Keratinocyte (primary cell): ENCODE results near the gene C12orf50. TPM values are rescaled to one million over a fixed set of nuclear protein-coding genes. Genes with fewer than 3 reads are reported as not detected.

ENCODE experiments used
- DNase-seq: peaks from one replicate; pipeline ENCODE4 v3.0.0-alpha.2; 2011; ENCODE audit warnings: low read depth, missing footprints, low spot score
- FAIRE-seq: peaks from 2 replicates; lab custom pipeline; 2011; peaks lifted over from hg19 to GRCh38; lab: Jason Lieb, UNC
- H2AFZ ChIP-seq: 2 replicates; pipeline ENCODE4 v1.6.0; 2012; ENCODE audit warnings: low read length, control low read depth, inconsistent platforms; ENCODE audit not compliant: control insufficient read depth
- H3K27ac ChIP-seq: 2 replicates; pipeline ENCODE4 v1.5.1; 2011; ENCODE audit warnings: low read length; ENCODE audit not compliant: control insufficient read depth, insufficient read depth
- H3K27me3 ChIP-seq: 3 replicates; pipeline ENCODE4 v1.6.0; 2011; ENCODE audit warnings: low read length; ENCODE audit not compliant: control insufficient read depth, insufficient read depth; ENCODE audit errors: extremely low read depth
- H3K36me3 ChIP-seq, 2 experiments: 2 replicates in 1 of 2; 3 replicates in 1 of 2; pipeline ENCODE4 v1.5.1; 2011; ENCODE audit warnings: low read length in 2 of 2, mild to moderate bottlenecking in 1 of 2; ENCODE audit not compliant: control insufficient read depth in 2 of 2, insufficient read depth in 2 of 2; ENCODE audit errors: extremely low read depth in 1 of 2
- H3K4me1 ChIP-seq: 3 replicates; pipeline ENCODE4 v1.5.1; 2011; ENCODE audit warnings: low read length; ENCODE audit not compliant: control insufficient read depth, insufficient read depth; ENCODE audit errors: extremely low read depth
- H3K4me2 ChIP-seq: 3 replicates; pipeline ENCODE4 v1.6.0; 2011; ENCODE audit warnings: low read depth, low read length; ENCODE audit not compliant: control insufficient read depth, insufficient read depth; ENCODE audit errors: extremely low read depth
- H3K4me3 ChIP-seq, 3 experiments: fragments of 200-600 bp in 1 of 3; sonication (generic) in 1 of 3; 2 replicates in 2 of 3; 3 replicates in 1 of 3; pipeline ENCODE4 v1.5.1; 2011 to 2016; ENCODE audit warnings: low read length in 3 of 3, mild to moderate bottlenecking in 3 of 3, control low read depth in 2 of 3, inconsistent platforms in 1 of 3, low read depth in 1 of 3, mixed read lengths in 1 of 3, mixed run types in 1 of 3, moderate library complexity in 1 of 3; ENCODE audit not compliant: control insufficient read depth in 2 of 3, insufficient read depth in 2 of 3; ENCODE audit errors: extremely low read depth in 1 of 3
- H3K79me2 ChIP-seq: 2 replicates; pipeline ENCODE4 v1.6.0; 2012; ENCODE audit warnings: low read length; ENCODE audit not compliant: control insufficient read depth, insufficient read depth
- H3K9ac ChIP-seq: 3 replicates; pipeline ENCODE4 v1.6.0; 2011; ENCODE audit warnings: low read length; ENCODE audit not compliant: control insufficient read depth, insufficient read depth; ENCODE audit errors: extremely low read depth
- H3K9me1 ChIP-seq: 3 replicates; pipeline ENCODE4 v1.6.0; 2011; ENCODE audit warnings: low read length; ENCODE audit not compliant: control insufficient read depth, insufficient read depth; ENCODE audit errors: extremely low read depth
- H3K9me3 ChIP-seq: 2 replicates; pipeline ENCODE4 v1.5.1; 2012; ENCODE audit warnings: low read depth, low read length; ENCODE audit not compliant: control insufficient read depth
- H4K20me1 ChIP-seq: 3 replicates; pipeline ENCODE4 v1.6.0; 2011; ENCODE audit warnings: low read length; ENCODE audit not compliant: control insufficient read depth, insufficient read depth; ENCODE audit errors: extremely low read depth
- CTCF ChIP-seq, 3 experiments: IDR thresholded peaks in 1 of 3; conservative IDR thresholded peaks in 1 of 3; optimal IDR thresholded peaks in 1 of 3; 2 replicates in 2 of 3; 3 replicates in 1 of 3; pipeline versions ENCODE3 to v1.5.1; 2011; ENCODE audit warnings: low read length in 3 of 3, mild to moderate bottlenecking in 3 of 3, moderate library complexity in 2 of 3, control low read depth in 1 of 3, inconsistent platforms in 1 of 3; ENCODE audit not compliant: insufficient read depth in 2 of 3; ENCODE audit errors: extremely low read depth in 1 of 3
- EZH2 ChIP-seq: IDR thresholded peaks from one replicate; pipeline ENCODE4 v1.6.1; 2012; ENCODE audit warnings: inconsistent platforms, mild to moderate bottlenecking, low read length, moderate library complexity
- dilution Hi-C: fragments of 300-500 bp; cut with MboI; formaldehyde crosslinking; loops from one replicate; pipeline ENCODE4 v1.7.0; 2020; ENCODE audit warnings: low sequenced_read_pairs; ENCODE audit not compliant: extremely low pct_ligation_motif_present
- polyA plus RNA-seq, 5 experiments: library from polyadenylated mRNA; depleted of rRNA in 3 of 5; stranded (reverse) in 3 of 5; stranded (forward) in 1 of 5; unstranded in 1 of 5; fragments of >200 nt; gene quantifications; 1 replicate in 1 of 5; 2 replicates in 3 of 5; 3 replicates in 1 of 5; pipeline versions ENCODE4 v1.2.1 to v1.2.3, GENCODE V29; 2011 to 2012; ENCODE audit warnings: missing spikeins in 2 of 5, low read depth in 1 of 5, low replicate concordance in 1 of 5

The C12orf50 gene
- polyA plus RNA-seq, 1 donor (not counting 4 experiments of a cell fraction or from before 2014, with no cell fraction given), result not detected

DNA sequence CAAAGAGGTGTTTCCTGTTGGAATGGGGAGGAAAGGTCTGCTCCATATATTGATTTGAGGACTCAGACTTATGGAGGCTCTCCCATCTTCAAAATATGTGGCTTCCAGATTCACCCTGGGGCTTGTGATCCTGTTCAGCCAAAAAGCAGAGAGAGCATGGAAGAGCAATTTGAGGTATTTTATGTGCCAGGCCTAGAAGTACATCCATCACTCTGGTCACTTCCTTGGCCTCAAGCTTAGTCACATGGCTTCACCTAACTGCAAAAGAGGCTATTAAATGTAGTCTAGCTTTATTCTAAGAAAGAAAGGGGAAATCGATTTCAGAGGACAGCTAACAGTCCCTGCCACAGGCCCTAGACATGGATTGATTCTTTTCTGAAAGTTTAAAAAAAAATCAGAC is 86.2 kb downstream of the C12orf50 start:
- H3K27ac ChIP-seq, result no peak overlapping the region
- DNase-seq, result no peak
- dilution Hi-C loops, result no loop called here
- no peak overlapping the region for H3K9ac ChIP-seq
- H3K9me3 ChIP-seq, result no peaks in the 10 kb centered on the region
- no peak for FAIRE-seq
- no peaks in the 10 kb centered on the region for H4K20me1 ChIP-seq
- no peak overlapping the region for H3K4me2 ChIP-seq
- no peaks in the 10 kb centered on the region for H3K36me3 ChIP-seq
- no peaks in the 10 kb centered on the region for H3K27me3 ChIP-seq
- H2AFZ ChIP-seq, result no peak overlapping the region
- no peaks in the 10 kb centered on the region for H3K9me1 ChIP-seq
- H3K79me2 ChIP-seq, result no peaks in the 10 kb centered on the region
- H3K4me1 ChIP-seq, result no peaks in the 10 kb centered on the region
- H3K4me3 ChIP-seq, result no peak overlapping the region
- TF ChIP-seq EZH2, result no peak
- TF ChIP-seq CTCF (optimal IDR thresholded peaks at IDR 0.05 in 1 of 3, IDR thresholded peaks at IDR 0.05 in 1 of 3, conservative IDR thresholded peaks at IDR 0.05 in 1 of 3; ENCODE audit: extremely low read depth in 1 of 3, insufficient read depth in 2 of 3, low read length in 3 of 3), result no peak

DNA sequence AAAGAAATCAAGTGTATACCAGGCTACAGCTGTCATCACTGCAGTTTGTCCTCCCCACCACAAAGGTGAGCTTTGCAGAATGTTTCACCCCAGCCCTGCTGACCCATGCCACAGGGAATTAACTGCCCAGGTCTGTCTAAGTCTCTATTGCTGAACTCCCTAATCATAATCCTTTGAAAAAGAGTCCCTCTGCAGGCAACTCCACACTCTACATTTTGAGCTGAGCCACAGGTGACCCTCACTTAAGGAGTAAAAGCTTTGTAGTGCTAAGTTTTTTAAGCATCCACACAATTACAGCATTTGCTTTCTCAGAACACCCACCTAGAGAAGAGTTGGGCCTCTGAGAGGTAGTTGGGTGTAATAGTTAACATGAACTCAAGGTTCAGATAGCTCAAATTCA is 90.0 kb downstream of the C12orf50 start:
- no peak overlapping the region for H3K4me3 ChIP-seq
- dilution Hi-C loops, result no loop called here
- no peaks in the 10 kb centered on the region for H3K36me3 ChIP-seq
- TF ChIP-seq CTCF (optimal IDR thresholded peaks at IDR 0.05 in 1 of 3, IDR thresholded peaks at IDR 0.05 in 1 of 3, conservative IDR thresholded peaks at IDR 0.05 in 1 of 3; ENCODE audit: extremely low read depth in 1 of 3, insufficient read depth in 2 of 3, low read length in 3 of 3) (no peak), EZH2 (no peak)
- no peaks in the 10 kb centered on the region for H3K9me3 ChIP-seq
- no peaks in the 10 kb centered on the region for H3K4me1 ChIP-seq
- FAIRE-seq (no peak), DNase-seq (no peak)
- H3K27me3 ChIP-seq, result no peaks in the 10 kb centered on the region
- H3K79me2 ChIP-seq, result no peaks in the 10 kb centered on the region
- H3K9me1 ChIP-seq, result no peaks in the 10 kb centered on the region
- H2AFZ ChIP-seq, result no peak overlapping the region
- H3K4me2 ChIP-seq, result no peak overlapping the region
- no peaks in the 10 kb centered on the region for H4K20me1 ChIP-seq
- H3K9ac ChIP-seq, result no peak overlapping the region
- H3K27ac ChIP-seq, result no peak overlapping the region
